Measurements from ENCODE around the gene GTPBP4. TPM values are rescaled to one million over a fixed set of nuclear protein-coding genes. Genes with fewer than 3 reads are reported as not detected.

The GTPBP4 gene
- total RNA-seq, 1 donor from 2014 or later = 66.3 TPM

DNA sequence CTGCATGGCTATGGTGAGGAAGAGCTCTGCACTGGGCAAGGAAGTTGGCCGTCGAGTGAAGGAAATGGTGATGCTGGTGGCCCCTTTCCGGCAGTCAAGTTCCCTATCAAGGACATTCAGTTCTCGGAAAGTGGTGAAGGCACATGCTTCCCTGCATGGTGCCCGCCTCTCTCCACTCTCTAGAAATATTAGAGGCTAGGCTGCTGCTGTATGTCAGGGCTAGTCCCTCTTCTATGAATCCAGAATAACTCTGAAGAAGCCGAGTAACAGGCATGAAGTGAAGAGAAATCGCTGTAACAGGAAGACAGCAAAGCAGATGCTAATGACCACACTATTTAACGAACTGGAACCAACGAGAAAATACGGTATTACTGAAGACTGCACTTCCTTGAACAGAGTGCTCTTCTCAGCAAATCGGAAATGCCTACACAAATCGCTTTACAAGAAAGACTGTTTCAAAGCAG lies 55.3 kb downstream of the GTPBP4 start:
- Mint-ChIP-seq H3K4me3 (no peak overlapping the region), H3K36me3 (peaks cover 12% of the 10 kb centered on the region), H3K27me3 (ENCODE audit: low read depth) (no peaks in the 10 kb centered on the region), H3K4me1 (peaks cover 33% of the 10 kb centered on the region), H3K9me3 (no peaks in the 10 kb centered on the region), H3K27ac (peak overlapping the region; percentile 71)
- DNase-seq (ENCODE audit: low spot score in 2 of 2, unreplicated experiment in 2 of 2) = no peak
- TF ChIP-seq, protein P1, sequence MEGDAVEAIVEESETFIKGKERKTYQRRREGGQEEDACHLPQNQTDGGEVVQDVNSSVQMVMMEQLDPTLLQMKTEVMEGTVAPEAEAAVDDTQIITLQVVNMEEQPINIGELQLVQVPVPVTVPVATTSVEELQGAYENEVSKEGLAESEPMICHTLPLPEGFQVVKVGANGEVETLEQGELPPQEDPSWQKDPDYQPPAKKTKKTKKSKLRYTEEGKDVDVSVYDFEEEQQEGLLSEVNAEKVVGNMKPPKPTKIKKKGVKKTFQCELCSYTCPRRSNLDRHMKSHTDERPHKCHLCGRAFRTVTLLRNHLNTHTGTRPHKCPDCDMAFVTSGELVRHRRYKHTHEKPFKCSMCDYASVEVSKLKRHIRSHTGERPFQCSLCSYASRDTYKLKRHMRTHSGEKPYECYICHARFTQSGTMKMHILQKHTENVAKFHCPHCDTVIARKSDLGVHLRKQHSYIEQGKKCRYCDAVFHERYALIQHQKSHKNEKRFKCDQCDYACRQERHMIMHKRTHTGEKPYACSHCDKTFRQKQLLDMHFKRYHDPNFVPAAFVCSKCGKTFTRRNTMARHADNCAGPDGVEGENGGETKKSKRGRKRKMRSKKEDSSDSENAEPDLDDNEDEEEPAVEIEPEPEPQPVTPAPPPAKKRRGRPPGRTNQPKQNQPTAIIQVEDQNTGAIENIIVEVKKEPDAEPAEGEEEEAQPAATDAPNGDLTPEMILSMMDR (IDR thresholded peaks at IDR 0.05; ENCODE audit: unreplicated experiment) = no peak

DNA sequence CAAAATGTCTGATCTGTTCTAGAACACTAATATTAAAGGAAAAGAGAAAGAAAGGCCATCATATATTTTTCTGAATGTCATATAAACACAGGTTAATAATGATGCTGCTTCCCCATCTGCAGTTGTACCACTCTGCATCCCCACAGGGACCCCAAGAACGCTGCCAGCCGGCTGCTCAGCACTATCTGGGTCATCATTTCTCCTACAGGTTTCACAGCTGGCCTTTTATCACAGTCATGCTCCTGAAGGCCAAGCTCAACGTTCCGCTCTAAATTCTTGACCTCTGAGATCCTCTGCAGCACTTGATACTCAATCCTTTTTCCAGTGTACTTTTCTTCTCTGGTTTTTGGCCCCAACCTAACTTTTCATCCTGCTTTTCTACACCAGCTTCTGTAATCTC lies 55.9 kb downstream of the GTPBP4 start:
- TF ChIP-seq, protein P1 (IDR thresholded peaks at IDR 0.05; ENCODE audit: unreplicated experiment) = no peak
- Mint-ChIP-seq H3K4me3 (no peak overlapping the region), H3K36me3 (peaks cover 12% of the 10 kb centered on the region), H3K27ac (peak overlapping the region; percentile 5), H3K27me3 (ENCODE audit: low read depth) (no peaks in the 10 kb centered on the region), H3K4me1 (peaks cover 33% of the 10 kb centered on the region), H3K9me3 (no peaks in the 10 kb centered on the region)
- DNase-seq (ENCODE audit: low spot score in 2 of 2, unreplicated experiment in 2 of 2) = no peak

DNA sequence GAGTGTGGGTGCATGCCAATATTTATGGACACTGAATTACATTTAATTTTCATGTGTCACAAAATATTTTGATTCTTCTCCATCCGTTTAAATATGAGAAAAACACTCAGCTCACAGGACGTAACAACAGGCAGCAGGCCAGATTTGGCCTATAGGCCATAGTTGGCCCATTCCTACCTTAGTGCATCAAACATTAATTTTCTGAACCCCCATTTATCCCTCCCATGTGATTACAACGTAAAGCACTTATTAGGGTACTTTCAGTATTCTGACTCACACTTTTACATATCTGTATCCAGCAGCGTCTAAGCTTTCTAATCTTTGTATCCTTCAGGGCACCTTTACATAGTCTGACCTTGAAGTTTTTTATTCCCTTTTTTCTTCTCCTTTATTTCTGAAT lies 56.7 kb downstream of the GTPBP4 start:
- H3K9me3 Mint-ChIP-seq = no peaks in the 10 kb centered on the region
- TF ChIP-seq, protein P1 (IDR thresholded peaks at IDR 0.05; ENCODE audit: unreplicated experiment) = no peak
- peak overlapping the region; percentile 16 for H3K4me3 Mint-ChIP-seq
- no peak for DNase-seq (ENCODE audit: low spot score in 2 of 2, unreplicated experiment in 2 of 2)
- H3K4me1 Mint-ChIP-seq = peaks cover 33% of the 10 kb centered on the region
- H3K36me3 Mint-ChIP-seq = peaks cover 12% of the 10 kb centered on the region
- no peaks in the 10 kb centered on the region for H3K27me3 Mint-ChIP-seq (ENCODE audit: low read depth)
- peak overlapping the region; percentile 54 for H3K27ac Mint-ChIP-seq

DNA sequence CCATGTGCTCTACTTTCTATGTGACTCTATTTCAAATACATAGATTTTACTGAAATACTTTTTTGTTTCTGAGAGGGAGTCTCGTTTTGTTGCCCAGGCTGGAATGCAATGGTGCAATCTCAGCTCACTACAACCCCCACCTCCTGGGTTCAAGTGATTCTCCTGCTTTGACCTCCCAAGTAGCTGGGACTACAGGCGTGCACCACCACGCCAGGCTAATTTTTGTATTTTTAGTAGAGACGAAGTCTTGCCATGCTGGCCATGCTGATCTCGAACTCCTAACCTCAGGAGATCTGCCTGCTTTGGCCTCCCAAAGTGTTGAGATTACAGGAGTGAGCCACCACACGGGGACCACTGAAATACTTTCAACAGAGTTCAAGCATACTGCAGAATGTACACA lies 57.2 kb downstream of the GTPBP4 start:
- no peak for DNase-seq (ENCODE audit: low spot score in 2 of 2, unreplicated experiment in 2 of 2)
- TF ChIP-seq, protein P1 (IDR thresholded peaks at IDR 0.05; ENCODE audit: unreplicated experiment) = no peak
- H3K4me1 Mint-ChIP-seq = peaks cover 32% of the 10 kb centered on the region
- H3K4me3 Mint-ChIP-seq = peak overlapping the region; percentile 36
- H3K27me3 Mint-ChIP-seq (ENCODE audit: low read depth) = no peaks in the 10 kb centered on the region
- no peaks in the 10 kb centered on the region for H3K9me3 Mint-ChIP-seq
- peaks cover 12% of the 10 kb centered on the region for H3K36me3 Mint-ChIP-seq
- H3K27ac Mint-ChIP-seq = peak overlapping the region; percentile 54

DNA sequence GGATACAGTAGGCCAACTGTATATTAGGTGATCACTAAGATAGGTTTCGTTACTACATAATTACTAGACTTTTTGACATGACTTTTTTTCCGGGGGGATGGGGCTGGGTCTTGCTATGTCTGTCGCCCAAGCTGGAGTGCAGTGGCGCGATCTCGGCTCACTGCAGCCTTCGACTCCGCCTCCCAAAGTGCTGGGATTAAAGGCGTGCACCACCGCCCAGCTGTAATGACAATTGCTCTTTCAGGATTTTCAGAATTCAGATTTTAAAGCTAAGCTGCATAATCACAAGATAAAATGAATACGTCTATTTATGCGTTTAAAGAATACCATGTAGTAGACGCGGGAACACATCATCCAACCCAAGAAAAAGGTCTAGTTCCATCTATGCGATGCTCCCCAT lies 59.7 kb downstream of the GTPBP4 start:
- Mint-ChIP-seq H3K9me3 (no peaks in the 10 kb centered on the region), H3K4me1 (peaks cover 53% of the 10 kb centered on the region), H3K27me3 (ENCODE audit: low read depth) (no peaks in the 10 kb centered on the region)

More for the DNA sequence above, 59.7 kb downstream of the GTPBP4 start:
- peaks cover 16% of the 10 kb centered on the region for H3K36me3 Mint-ChIP-seq
- no peak for DNase-seq (ENCODE audit: low spot score in 2 of 2, unreplicated experiment in 2 of 2)
- peak overlapping the region; percentile 92 for H3K4me3 Mint-ChIP-seq
- peak overlapping the region; percentile 100 for H3K27ac Mint-ChIP-seq
- TF ChIP-seq, protein P1 (IDR thresholded peaks at IDR 0.05; ENCODE audit: unreplicated experiment) = no peak
